GM20000 (cell line): ENCODE measurements around the gene MNT.

Experiments
- DNase-seq: peaks from one replicate; pipeline ENCODE4 v3.0.0; 2012; ENCODE audit warnings: low spot score
- TF ChIP-seq, protein P1 (sequence below): IDR thresholded peaks from 2 replicates; pipeline ENCODE4 v1.5.1; 2012; ENCODE audit warnings: mild to moderate bottlenecking, control low read depth; ENCODE audit errors: extremely low read depth, missing control alignments

MNT gene

DNA sequence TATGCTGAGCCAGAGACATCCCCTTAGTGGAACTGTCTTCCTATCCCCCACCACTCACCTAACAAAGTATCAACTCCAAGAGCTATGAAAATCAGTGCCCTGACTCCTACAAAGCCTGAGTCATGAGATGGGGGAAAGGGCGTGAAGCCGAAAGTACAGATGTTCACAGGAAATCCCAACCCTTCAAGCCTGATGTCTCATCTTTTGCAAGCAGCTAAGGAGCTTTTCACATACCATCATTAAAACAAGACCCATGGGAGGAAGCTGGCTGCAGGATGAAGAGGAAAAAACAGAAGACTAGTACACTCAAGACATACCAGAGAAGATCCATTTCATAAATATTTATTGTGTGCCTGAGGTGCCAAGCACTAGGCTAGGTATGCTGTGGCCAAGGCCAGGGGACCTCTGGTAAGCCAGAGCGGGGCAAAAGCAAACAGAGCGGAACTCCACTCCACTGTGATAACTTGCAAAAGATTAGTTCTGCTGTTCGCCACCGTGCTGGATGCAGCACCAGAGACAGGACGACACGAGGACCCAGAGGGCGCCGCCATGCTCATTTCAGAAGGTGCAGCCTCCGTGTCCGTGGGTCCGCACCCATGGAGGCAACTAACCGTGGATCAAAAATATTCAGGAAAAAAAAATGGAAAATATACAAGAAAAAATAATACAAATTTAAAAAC lies 4.5 kb upstream of the MNT start:
- TF ChIP-seq, protein P1, sequence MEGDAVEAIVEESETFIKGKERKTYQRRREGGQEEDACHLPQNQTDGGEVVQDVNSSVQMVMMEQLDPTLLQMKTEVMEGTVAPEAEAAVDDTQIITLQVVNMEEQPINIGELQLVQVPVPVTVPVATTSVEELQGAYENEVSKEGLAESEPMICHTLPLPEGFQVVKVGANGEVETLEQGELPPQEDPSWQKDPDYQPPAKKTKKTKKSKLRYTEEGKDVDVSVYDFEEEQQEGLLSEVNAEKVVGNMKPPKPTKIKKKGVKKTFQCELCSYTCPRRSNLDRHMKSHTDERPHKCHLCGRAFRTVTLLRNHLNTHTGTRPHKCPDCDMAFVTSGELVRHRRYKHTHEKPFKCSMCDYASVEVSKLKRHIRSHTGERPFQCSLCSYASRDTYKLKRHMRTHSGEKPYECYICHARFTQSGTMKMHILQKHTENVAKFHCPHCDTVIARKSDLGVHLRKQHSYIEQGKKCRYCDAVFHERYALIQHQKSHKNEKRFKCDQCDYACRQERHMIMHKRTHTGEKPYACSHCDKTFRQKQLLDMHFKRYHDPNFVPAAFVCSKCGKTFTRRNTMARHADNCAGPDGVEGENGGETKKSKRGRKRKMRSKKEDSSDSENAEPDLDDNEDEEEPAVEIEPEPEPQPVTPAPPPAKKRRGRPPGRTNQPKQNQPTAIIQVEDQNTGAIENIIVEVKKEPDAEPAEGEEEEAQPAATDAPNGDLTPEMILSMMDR: no peak
- DNase-seq: no peak

DNA sequence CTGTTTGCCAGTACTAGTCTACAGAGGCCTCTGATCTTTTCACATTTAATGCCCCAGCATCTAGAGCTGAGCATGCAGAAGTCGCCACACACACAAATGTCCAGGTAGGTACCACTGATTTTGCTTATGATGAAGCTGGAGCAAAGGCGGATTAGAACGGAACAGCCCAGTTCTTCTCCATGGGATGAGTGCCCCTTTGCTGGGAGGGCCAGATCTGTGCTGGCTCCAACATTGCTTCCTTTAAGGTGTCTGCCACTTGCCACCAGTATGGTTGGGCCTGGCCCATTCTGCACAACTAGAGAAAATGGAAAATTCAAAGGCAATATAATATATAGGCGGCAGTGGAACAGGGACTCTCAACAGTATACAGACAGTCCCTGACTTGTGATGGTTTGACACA lies 2.2 kb upstream of the MNT start:
- TF ChIP-seq, protein P1: no peak
- no peak for DNase-seq

DNA sequence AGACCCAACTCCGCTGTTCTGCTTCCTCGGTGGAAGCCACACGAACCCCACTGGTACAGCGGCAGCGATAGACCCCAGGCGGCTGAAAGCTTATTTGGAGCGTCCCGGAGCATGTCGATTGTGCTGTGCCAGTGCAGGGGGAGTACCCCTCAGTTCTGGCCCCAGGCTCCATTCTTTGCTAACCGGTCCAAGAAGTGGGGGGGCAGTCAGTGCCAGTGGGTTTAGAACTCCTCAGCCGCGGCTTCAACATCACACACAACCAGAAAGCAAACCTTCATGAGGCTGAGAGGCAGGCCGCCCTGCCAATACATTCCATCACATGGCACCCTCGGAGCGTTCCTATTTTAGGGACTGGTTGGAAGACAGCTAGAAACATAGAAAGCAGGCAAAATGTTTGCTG lies 1.7 kb upstream of the MNT start:
- TF ChIP-seq, protein P1: no peak
- no peak for DNase-seq

DNA sequence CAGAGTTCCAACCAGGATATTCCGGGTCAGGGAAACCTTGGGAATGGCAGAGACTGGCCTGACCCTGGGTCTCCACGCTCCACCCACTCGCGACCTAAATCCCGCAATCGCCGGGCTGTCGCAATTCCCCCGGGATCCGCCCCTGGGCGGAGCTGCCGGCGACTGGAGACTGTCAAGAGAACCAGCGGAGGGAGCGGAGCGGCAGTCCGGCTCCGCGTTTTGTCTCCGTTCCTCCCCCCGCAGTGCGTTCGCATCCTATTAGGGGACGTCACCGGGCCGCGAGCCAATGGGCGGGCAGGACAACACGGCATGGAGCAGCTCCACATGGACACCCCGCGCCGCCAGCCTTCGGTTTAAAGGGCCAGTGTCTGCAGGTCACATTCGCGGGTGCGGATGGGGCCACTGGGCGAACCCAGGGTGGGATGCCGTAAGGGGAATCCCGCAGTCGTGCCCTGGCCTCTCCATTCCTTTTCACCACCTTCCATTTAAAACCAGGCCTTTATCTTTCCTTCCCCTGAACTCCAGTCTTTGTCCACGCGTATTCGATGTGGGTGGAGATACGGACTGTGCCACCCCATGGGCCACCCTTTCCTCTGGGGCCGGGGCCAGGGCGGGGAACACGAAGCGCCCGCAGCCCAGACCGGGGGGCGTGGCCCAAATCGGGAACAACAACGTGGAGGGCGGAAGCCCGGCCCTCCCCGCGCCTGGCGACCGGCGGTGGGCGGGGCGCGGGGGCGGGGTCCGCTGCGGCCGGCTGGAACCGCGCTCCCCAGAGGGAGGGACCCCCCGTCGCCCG lies 764 bp upstream of the MNT start:
- DNase-seq: peak; percentile 96
- TF ChIP-seq, protein P1: no peak

DNA sequence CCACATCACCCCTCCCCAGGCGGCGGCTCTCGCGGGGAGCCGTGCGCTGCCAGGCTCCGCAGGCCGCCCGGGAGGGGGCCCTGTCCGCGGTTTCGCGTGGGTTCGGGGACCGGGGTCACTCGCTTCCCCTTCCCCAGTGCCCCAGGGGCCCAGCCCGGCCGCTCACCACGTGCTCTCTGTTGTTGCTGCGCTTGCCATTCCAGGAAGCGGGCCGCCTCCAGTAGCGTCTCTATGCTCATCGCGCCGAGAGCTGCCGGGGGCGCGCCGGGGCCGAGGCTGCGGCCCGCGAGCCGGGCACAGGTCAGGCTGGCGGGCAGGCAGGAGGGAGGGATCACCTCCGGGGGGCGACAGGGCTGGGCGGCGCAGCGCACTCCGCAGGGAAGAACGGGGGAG lies 390 bp downstream of the MNT start:
- TF ChIP-seq, protein P1: no peak
- DNase-seq: peak; percentile 63

DNA sequence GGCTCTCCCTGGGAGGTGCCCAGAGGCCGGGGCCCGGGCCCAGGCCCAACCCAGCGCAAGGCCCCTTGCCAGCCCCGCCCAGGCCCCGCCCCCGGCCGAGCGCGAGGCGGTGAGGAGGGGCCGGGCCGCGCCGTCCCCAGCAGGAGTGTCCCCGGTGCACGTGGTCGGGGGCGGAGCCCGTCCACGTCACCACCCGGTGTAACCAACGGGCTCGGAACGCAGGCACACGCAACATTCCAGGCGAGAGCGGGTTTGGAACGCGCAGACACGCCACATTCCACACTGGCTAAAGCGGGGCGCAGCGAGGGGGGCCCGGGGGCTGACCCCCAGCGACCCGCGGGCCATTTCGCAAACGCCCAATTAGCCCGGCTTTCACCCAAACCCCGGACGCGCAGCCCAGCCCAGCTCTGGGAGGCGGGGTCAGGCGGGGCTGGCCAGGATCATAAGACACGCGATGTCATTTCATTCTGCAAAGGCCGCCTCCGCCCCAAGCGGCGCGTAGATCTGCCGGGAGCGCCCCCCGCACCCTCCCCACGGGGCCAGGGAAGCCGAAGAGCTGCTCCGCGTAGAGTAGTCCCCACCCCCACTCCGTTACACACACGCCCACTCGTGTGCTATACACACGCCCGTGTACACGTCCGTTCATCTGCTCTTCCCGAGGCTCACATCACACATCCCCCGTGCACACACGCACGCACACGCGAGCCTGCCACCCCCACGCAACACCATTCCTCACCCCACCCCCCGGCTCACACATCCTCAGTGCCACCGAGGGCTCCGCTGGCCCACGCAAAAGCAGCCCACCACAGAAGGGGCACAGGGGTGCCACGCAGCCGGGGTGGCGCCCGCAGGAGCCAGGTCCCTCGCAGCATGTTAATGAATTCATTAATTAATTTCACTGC lies 1.0 kb downstream of the MNT start:
- TF ChIP-seq, protein P1: no peak
- DNase-seq: peak; percentile 98
